CD4-positive, alpha-beta T cell (primary cell): ENCODE data around the gene ADAMTS20. TPM values are rescaled to one million over a fixed set of nuclear protein-coding genes. Genes with fewer than 3 reads are reported as not detected.

Experiments
- ATAC-seq: fragments of 200-7000 bp; cut with Tn5 transposase; one replicate; pipeline ENCODE4 v1.10.0; 2022; ENCODE audit warnings: mild to moderate bottlenecking; ENCODE audit not compliant: poor library complexity
- CTCF ChIA-PET: fragments of 350-600 bp; sonication (Branson Sonifier 250); formaldehyde crosslinking; loops from one replicate; lab custom pipeline; 2021; ENCODE audit warnings: antibody characterized with exemption, inconsistent platforms; lab: Charles Lee
- POLR2A ChIA-PET: fragments of 350-600 bp; sonication (Branson Sonifier 250); formaldehyde crosslinking; loops from one replicate; lab custom pipeline; 2021; ENCODE audit warnings: antibody characterized with exemption, inconsistent platforms; lab: Charles Lee
- DNase-seq, 14 experiments: peaks; one replicate each; pipeline ENCODE4 v3.0.0-alpha.2; 2013 to 2020; ENCODE audit warnings: mixed read lengths in 2 of 14
- H3K27ac ChIP-seq, 2 donors: one replicate each; pipeline versions ENCODE4 v1.5.1 to v1.7.0; 2013; ENCODE audit warnings: low read length in 2 of 2, low read depth in 1 of 2, mild to moderate bottlenecking in 1 of 2
- H3K27me3 ChIP-seq, 2 experiments: 1 replicate in 1 of 2; 2 replicates in 1 of 2; pipeline versions ENCODE4 v1.6.1 to v1.7.0; 2013; ENCODE audit warnings: low read length in 2 of 2, control low read depth in 1 of 2, mild to moderate bottlenecking in 1 of 2, moderate library complexity in 1 of 2; ENCODE audit not compliant: insufficient read depth in 2 of 2, control insufficient read depth in 1 of 2
- H3K36me3 ChIP-seq: one replicate; pipeline ENCODE4 v1.6.1; 2013; ENCODE audit warnings: low read length, control low read depth; ENCODE audit not compliant: insufficient read depth
- H3K4me1 ChIP-seq: one replicate; pipeline ENCODE4 v1.6.1; 2013; ENCODE audit warnings: low read length, control low read depth; ENCODE audit not compliant: insufficient read depth
- H3K4me3 ChIP-seq: one replicate; pipeline ENCODE4 v1.5.1; 2013; ENCODE audit warnings: mild to moderate bottlenecking, low read length, moderate library complexity
- H3K9me3 ChIP-seq, 2 experiments: 1 replicate in 1 of 2; 2 replicates in 1 of 2; pipeline versions ENCODE4 v1.6.1 to v1.7.0; 2013; ENCODE audit warnings: low read length in 2 of 2, mild to moderate bottlenecking in 2 of 2, control low read depth in 1 of 2, moderate library complexity in 1 of 2; ENCODE audit not compliant: control insufficient read depth in 1 of 2, insufficient read depth in 1 of 2
- H3K27ac Mint-ChIP-seq: one replicate; pipeline ENCODE4 v1.8.0; 2020; ENCODE audit warnings: mixed read lengths
- H3K27me3 Mint-ChIP-seq: one replicate; pipeline ENCODE4 v1.8.0; 2021; ENCODE audit warnings: mixed read lengths
- H3K36me3 Mint-ChIP-seq: one replicate; pipeline ENCODE4 v1.8.0; 2021; ENCODE audit warnings: low read depth, mixed read lengths
- H3K4me1 Mint-ChIP-seq: one replicate; pipeline ENCODE4 v1.8.0; 2021; ENCODE audit warnings: low read depth, mixed read lengths
- H3K4me3 Mint-ChIP-seq: one replicate; pipeline ENCODE4 v1.8.0; 2020; ENCODE audit warnings: mild to moderate bottlenecking, mixed read lengths
- H3K9me3 Mint-ChIP-seq: one replicate; pipeline ENCODE4 v1.8.0; 2020; ENCODE audit warnings: mixed read lengths
- intact Hi-C, 2 experiments: fragments of 100-400 bp; cut with DNase I in 1 of 2; cut with micrococcal nuclease in 1 of 2; formaldehyde crosslinking; loops; one replicate each; pipeline versions ENCODE4 v1.15.1 to v1.9.0; 2023 to 2025; cut with DNase I, micrococcal nuclease
- total RNA-seq, 174 experiments: library from RNA in 2 of 174; stranded (reverse) in 2 of 174; gene quantifications; one replicate each; pipeline ENCODE4 v1.2.3 and lab custom pipeline; 2021 to 2026
- TF ChIP-seq, protein P1 (sequence below): fragments of 200-600 bp; IDR thresholded peaks from one replicate; pipeline ENCODE4 v1.8.0; 2022; ENCODE audit warnings: antibody characterized with exemption, mild to moderate bottlenecking

The ADAMTS20 gene
- total RNA-seq, 2 experiments from 2014 or later, result not detected

DNA sequence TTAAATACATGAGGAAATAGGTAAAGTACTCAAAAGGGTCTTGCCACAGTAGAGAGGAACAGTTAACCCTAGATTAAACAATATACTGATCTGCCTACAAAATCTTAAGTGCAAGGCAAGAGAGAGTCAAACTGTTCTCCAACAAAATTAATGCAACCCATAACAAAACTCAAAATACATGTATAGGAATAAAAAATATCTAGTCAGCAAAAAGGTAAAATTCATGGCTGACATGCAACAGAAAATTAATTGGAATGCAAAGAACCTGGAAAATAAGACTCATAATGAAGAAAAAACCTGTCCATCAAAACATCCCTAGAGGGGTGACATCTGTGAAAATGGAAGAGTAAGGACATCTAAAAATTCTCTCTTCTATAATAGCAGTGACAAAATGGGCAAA lies 173.6 kb downstream of the ADAMTS20 start:
- TF ChIP-seq, protein P1, sequence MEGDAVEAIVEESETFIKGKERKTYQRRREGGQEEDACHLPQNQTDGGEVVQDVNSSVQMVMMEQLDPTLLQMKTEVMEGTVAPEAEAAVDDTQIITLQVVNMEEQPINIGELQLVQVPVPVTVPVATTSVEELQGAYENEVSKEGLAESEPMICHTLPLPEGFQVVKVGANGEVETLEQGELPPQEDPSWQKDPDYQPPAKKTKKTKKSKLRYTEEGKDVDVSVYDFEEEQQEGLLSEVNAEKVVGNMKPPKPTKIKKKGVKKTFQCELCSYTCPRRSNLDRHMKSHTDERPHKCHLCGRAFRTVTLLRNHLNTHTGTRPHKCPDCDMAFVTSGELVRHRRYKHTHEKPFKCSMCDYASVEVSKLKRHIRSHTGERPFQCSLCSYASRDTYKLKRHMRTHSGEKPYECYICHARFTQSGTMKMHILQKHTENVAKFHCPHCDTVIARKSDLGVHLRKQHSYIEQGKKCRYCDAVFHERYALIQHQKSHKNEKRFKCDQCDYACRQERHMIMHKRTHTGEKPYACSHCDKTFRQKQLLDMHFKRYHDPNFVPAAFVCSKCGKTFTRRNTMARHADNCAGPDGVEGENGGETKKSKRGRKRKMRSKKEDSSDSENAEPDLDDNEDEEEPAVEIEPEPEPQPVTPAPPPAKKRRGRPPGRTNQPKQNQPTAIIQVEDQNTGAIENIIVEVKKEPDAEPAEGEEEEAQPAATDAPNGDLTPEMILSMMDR, result no peak
- Mint-ChIP-seq H3K27me3 (no peaks in the 10 kb centered on the region), H3K9me3 (peaks cover 8% of the 10 kb centered on the region), H3K36me3 (no peaks in the 10 kb centered on the region), H3K27ac (no peak overlapping the region), H3K4me1 (no peaks in the 10 kb centered on the region), H3K4me3 (no peak overlapping the region)
- no peak overlapping the region for H3K4me3 ChIP-seq
- no peak overlapping the region for H3K27ac ChIP-seq
- H3K36me3 ChIP-seq, result no peaks in the 10 kb centered on the region
- no peak for ATAC-seq
- no peaks in the 10 kb centered on the region for H3K27me3 ChIP-seq
- intact Hi-C loops, result no loop called here
- H3K9me3 ChIP-seq, result no peaks in the 10 kb centered on the region
- POLR2A ChIA-PET, result no interaction called here
- no peaks in the 10 kb centered on the region for H3K4me1 ChIP-seq
- CTCF ChIA-PET, result no interaction called here
- no peak for DNase-seq

DNA sequence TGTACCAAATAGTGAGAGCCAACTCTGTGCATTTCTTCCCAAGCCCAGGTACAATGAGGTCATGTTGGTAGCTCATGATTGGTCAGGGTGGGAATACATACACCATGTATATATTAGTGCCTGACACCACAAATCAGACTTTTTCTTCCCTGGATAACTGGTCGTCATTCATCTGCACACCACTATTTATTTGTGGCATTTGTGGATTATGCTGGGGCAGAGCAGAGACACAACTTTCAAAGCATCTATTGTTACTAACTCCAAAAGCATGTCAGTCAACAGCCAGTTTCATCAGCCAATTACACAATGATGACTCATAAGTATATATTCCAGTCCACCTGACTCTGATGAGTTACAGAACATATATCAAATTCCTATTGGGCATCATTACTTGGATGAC lies 181.7 kb downstream of the ADAMTS20 start:
- ATAC-seq, result no peak
- intact Hi-C loops, result no loop called here
- Mint-ChIP-seq H3K36me3 (no peaks in the 10 kb centered on the region), H3K27me3 (no peaks in the 10 kb centered on the region), H3K27ac (no peak overlapping the region), H3K9me3 (no peaks in the 10 kb centered on the region), H3K4me3 (no peak overlapping the region), H3K4me1 (no peaks in the 10 kb centered on the region)
- no peaks in the 10 kb centered on the region for H3K36me3 ChIP-seq
- POLR2A ChIA-PET, result no interaction called here
- no peak for DNase-seq
- H3K4me3 ChIP-seq, result no peak overlapping the region
- TF ChIP-seq, protein P1, result no peak
- CTCF ChIA-PET, result no interaction called here
- no peak overlapping the region for H3K27ac ChIP-seq
- H3K4me1 ChIP-seq, result no peaks in the 10 kb centered on the region
- H3K27me3 ChIP-seq, result no peaks in the 10 kb centered on the region
- no peaks in the 10 kb centered on the region for H3K9me3 ChIP-seq

DNA sequence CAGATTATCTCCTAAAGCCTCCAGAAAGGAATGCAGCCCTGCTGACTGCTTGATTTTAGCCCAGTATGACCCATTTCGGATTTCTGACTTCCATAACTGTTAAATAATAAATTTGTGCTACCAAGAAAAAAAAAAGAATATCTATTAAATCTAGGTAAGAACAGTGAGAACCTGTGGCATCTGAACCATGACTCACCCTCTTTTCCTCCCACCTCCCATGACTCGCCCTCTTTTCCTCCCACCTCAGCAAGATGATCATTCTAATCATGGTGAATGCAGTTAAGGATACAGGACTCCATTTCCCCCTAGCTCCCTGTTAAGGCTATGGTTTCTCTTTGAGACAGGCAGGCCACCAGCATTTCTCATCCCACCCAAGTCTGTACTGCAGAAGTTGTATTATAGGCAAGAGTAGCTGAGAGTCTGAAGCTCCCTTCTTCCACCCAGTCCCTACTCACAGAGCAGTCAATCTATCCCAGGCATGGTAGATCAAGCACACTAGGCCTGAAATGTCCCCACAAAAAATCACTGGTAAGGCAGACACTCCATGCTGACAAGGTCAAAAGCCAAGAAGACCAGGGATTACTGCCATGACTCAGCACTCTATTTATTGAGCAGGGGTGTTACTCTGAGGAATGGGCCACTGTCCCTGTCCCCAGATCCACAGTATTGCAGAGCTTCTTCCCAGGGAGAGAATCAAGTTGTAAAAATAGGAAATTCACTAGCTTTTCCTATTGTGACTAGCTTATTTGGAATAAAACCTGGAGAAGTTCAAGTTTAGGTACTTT lies 188.9 kb downstream of the ADAMTS20 start:
- Mint-ChIP-seq H3K9me3 (no peaks in the 10 kb centered on the region), H3K36me3 (no peaks in the 10 kb centered on the region), H3K27me3 (no peaks in the 10 kb centered on the region), H3K4me3 (no peak overlapping the region), H3K4me1 (no peaks in the 10 kb centered on the region), H3K27ac (no peak overlapping the region)
- H3K4me3 ChIP-seq, result no peak overlapping the region
- no peaks in the 10 kb centered on the region for H3K27me3 ChIP-seq
- CTCF ChIA-PET, result no interaction called here
- no peak overlapping the region for H3K27ac ChIP-seq
- POLR2A ChIA-PET, result no interaction called here
- H3K36me3 ChIP-seq, result no peaks in the 10 kb centered on the region
- H3K4me1 ChIP-seq, result no peaks in the 10 kb centered on the region
- TF ChIP-seq, protein P1, result no peak
- no peaks in the 10 kb centered on the region for H3K9me3 ChIP-seq
- DNase-seq (no peak), ATAC-seq (no peak)
- intact Hi-C loops, result no loop called here
